OCI-LY1 (cell line): Measurements from ENCODE around the gene SCNN1G.

Experiments
- H2AFZ ChIP-seq: fragments of 200-600 bp; sonication (generic), shearing (Covaris generic); 2 replicates; pipeline ENCODE4 v1.6.0; 2014; ENCODE audit warnings: antibody characterized with exemption, mild to moderate bottlenecking, low read length
- H3F3A ChIP-seq: fragments of 200-600 bp; sonication (generic), shearing (Covaris generic); 2 replicates; pipeline ENCODE4 v1.6.0; 2014; ENCODE audit warnings: mild to moderate bottlenecking, antibody characterized with exemption, low read length, moderate library complexity; ENCODE audit not compliant: insufficient read depth
- H3K27ac ChIP-seq: fragments of 200-600 bp; sonication (generic); 2 replicates; pipeline ENCODE4 v1.5.1; 2014; ENCODE audit warnings: low read length, mixed run types, mild to moderate bottlenecking, low read depth; ENCODE audit not compliant: poor library complexity, severe bottlenecking
- H3K27me3 ChIP-seq: fragments of 200-600 bp; sonication (generic); 2 replicates; pipeline ENCODE4 v1.6.0; 2014; ENCODE audit warnings: antibody characterized with exemption, mild to moderate bottlenecking, low read length, moderate library complexity; ENCODE audit not compliant: insufficient read depth
- H3K36me3 ChIP-seq: fragments of 200-600 bp; sonication (generic); 2 replicates; pipeline ENCODE4 v1.6.1; 2014; ENCODE audit warnings: mild to moderate bottlenecking, antibody characterized with exemption, low read length, moderate library complexity, mixed read lengths; ENCODE audit not compliant: insufficient read depth
- H3K4me1 ChIP-seq: fragments of 200-600 bp; sonication (generic); 2 replicates; pipeline ENCODE4 v1.5.1; 2014; ENCODE audit warnings: mild to moderate bottlenecking, low read length, moderate library complexity; ENCODE audit not compliant: insufficient read depth, severe bottlenecking
- H3K4me2 ChIP-seq: fragments of 200-600 bp; sonication (generic), shearing (Covaris generic); 2 replicates; pipeline ENCODE4 v1.6.1; 2014; ENCODE audit warnings: low read length
- H3K4me3 ChIP-seq: fragments of 200-600 bp; sonication (generic); 2 replicates; pipeline ENCODE4 v1.5.1; 2014; ENCODE audit warnings: low read length, low read depth, mild to moderate bottlenecking, mixed read lengths; ENCODE audit not compliant: poor library complexity, severe bottlenecking
- H3K79me2 ChIP-seq: fragments of 200-600 bp; shearing (Covaris generic); 2 replicates; pipeline ENCODE4 v1.6.1; 2016; ENCODE audit warnings: mixed run types, low read length, mixed read lengths; ENCODE audit not compliant: insufficient read depth
- H3K9ac ChIP-seq: fragments of 200-600 bp; sonication (generic), shearing (Covaris generic); 2 replicates; pipeline ENCODE4 v1.6.1; 2014; ENCODE audit warnings: mild to moderate bottlenecking, low read length, mixed read lengths
- H3K9me2 ChIP-seq: fragments of 200-600 bp; sonication (generic), shearing (Covaris generic); 2 replicates; pipeline ENCODE4 v1.6.1; 2014; ENCODE audit warnings: low read depth, mild to moderate bottlenecking, low read length, mixed read lengths
- H3K9me3 ChIP-seq: fragments of 200-600 bp; shearing (Covaris generic); 2 replicates; pipeline ENCODE4 v1.6.1; 2014; ENCODE audit warnings: low read length, mixed read lengths
- H4K20me1 ChIP-seq: fragments of 200-600 bp; sonication (generic), shearing (Covaris generic); 2 replicates; pipeline ENCODE4 v1.6.0; 2016; ENCODE audit warnings: mild to moderate bottlenecking, low read length; ENCODE audit not compliant: insufficient read depth
- CTCF ChIP-seq: fragments of 200-600 bp; sonication (generic), shearing (Covaris generic); IDR thresholded peaks from 2 replicates; pipeline ENCODE4 v1.5.1; 2017; ENCODE audit warnings: mild to moderate bottlenecking, antibody characterized with exemption, low read length, moderate library complexity, mixed read lengths
- EZH2 ChIP-seq: fragments of 200-600 bp; sonication (generic), shearing (Covaris generic); IDR thresholded peaks from 2 replicates; pipeline ENCODE4 v1.8.0; 2017; ENCODE audit warnings: borderline replicate concordance, mixed run types, mild to moderate bottlenecking, antibody characterized with exemption, low read length, moderate library complexity, mixed read lengths

The SCNN1G gene

GRCh38 chr16:23182679-23183542 is at the start of gene SCNN1G:
TSS of gene SCNN1G (plus strand) at chr16:23182745. CDS start at chr16:23186272, 3,527 bp downstream.
- Histone ChIP-seq H3K27me3 (no peaks in the 10 kb centered on the region), H2AFZ (no peak within 1 kb of the TSS), H3K9me3 (no peaks in the 10 kb centered on the region), H3K27ac (no peak within 1 kb of the TSS), H3K9me2 (no peaks in the 10 kb centered on the region), H3K79me2 (no peaks in the 10 kb centered on the region), H3K4me2 (peak within 1 kb of the TSS; percentile 66), H3K36me3 (no peaks in the 10 kb centered on the region), H4K20me1 (no peaks in the 10 kb centered on the region), H3K4me3 (peak within 1 kb of the TSS; percentile 49), H3K9ac (no peak within 1 kb of the TSS), H3K4me1 (peaks cover 10% of the 10 kb centered on the region), H3F3A (no peaks in the 10 kb centered on the region)
- TF ChIP-seq EZH2 (no peak), CTCF (no peak)

GRCh38 chr16:23132775-23133463 is 49.6 kb upstream of the SCNN1G start:
- Histone ChIP-seq H3K9me2 (no peaks in the 10 kb centered on the region), H3K36me3 (no peaks in the 10 kb centered on the region), H3K4me2 (no peak overlapping the region), H3K9me3 (peaks cover 20% of the 10 kb centered on the region), H2AFZ (no peak overlapping the region), H3K27me3 (no peaks in the 10 kb centered on the region), H3K4me3 (no peak overlapping the region), H3K79me2 (peaks cover 4% of the 10 kb centered on the region; the same call in 1 of the 2 replicates), H3K4me1 (peaks cover 13% of the 10 kb centered on the region), H3K9ac (no peak overlapping the region), H4K20me1 (peaks cover 4% of the 10 kb centered on the region; the same call in 1 of the 2 replicates), H3F3A (no peaks in the 10 kb centered on the region), H3K27ac (no peak overlapping the region)
- TF ChIP-seq CTCF (no peak), EZH2 (no peak)

- peaks cover 13% of the 10 kb centered on the region for H3K4me1 ChIP-seq
- peaks cover 26% of the 10 kb centered on the region for H3K9me3 ChIP-seq
- no peak overlapping the region for H3K4me2 ChIP-seq
- H3F3A ChIP-seq = no peaks in the 10 kb centered on the region
- H3K27ac ChIP-seq = no peak overlapping the region
- TF ChIP-seq EZH2 (no peak), CTCF (no peak)
- no peak overlapping the region for H3K9ac ChIP-seq
- no peak overlapping the region for H2AFZ ChIP-seq
- no peaks in the 10 kb centered on the region for H3K36me3 ChIP-seq
- no peaks in the 10 kb centered on the region for H3K27me3 ChIP-seq
- H3K79me2 ChIP-seq = peaks cover 1% of the 10 kb centered on the region; the same call in 1 of the 2 replicates
- no peaks in the 10 kb centered on the region for H3K9me2 ChIP-seq
- no peak overlapping the region for H3K4me3 ChIP-seq
- no peaks in the 10 kb centered on the region; the same call in 1 of the 2 replicates for H4K20me1 ChIP-seq
These were observed 48.3 kb upstream of the SCNN1G start for GRCh38 chr16:23134274-23134673.
